ENCODE data around the gene AGBL1.

The AGBL1 gene

DNA sequence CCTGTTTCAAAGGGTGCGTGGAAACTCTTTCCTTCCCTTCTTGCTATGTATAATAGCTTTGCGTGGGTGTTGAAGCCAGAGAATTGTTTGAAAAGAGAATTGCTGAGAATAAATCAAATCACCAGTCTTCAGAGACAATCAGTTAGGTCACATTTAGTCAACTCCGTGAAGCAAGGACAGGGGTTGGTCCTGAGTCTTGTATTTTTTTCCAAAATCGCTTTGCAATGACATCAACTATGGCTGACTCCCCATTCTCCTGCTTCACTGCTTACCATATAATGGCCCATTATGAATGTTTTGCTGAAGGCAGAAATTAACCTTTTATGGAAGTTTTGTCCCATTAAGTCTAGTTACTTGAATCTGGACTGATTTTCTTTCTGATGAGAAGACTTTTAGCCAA is 852.8 kb downstream of the AGBL1 start:
- no peak overlapping the region for H3K4me3 ChIP-seq (ENCODE audit: control insufficient read depth, low read depth, low read length)
- no peak for DNase-seq (ENCODE audit: low read depth)
- TF ChIP-seq CTCF (IDR thresholded peaks at IDR 0.05; ENCODE audit: control insufficient read depth, insufficient read depth, low read depth, low read length, missing control alignments) = no peak

- DNase-seq (ENCODE audit: low read depth) = no peak
- no peak for TF ChIP-seq CTCF (IDR thresholded peaks at IDR 0.05; ENCODE audit: control insufficient read depth, insufficient read depth, low read depth, low read length, missing control alignments)
- no peak overlapping the region for H3K4me3 ChIP-seq (ENCODE audit: control insufficient read depth, low read depth, low read length)
Observed at GRCh38 chr15:86935841-86936240, 856.2 kb downstream of the AGBL1 start.

DNA sequence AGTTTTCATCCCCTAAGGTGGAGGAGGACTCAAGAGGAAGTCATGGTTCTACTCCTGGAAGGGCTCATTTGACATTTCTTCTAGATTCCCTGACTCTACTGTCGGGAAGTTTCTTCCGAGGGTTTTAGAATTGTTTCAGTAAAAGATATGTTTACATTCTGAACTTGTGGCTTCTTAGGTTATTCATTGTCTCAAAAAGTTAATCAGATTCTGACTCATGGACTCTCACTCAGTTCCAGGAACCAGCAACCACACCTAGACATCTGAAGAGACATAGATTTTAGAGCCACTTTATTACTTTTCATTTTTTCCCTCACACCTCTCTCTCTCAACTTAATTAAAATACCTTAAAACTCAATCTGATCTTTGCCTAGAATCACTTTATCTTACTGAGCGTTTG is 862.6 kb downstream of the AGBL1 start:
- no peak overlapping the region for H3K4me3 ChIP-seq (ENCODE audit: control insufficient read depth, low read depth, low read length)
- DNase-seq (ENCODE audit: low read depth) = no peak
- no peak for TF ChIP-seq CTCF (IDR thresholded peaks at IDR 0.05; ENCODE audit: control insufficient read depth, insufficient read depth, low read depth, low read length, missing control alignments)

DNA sequence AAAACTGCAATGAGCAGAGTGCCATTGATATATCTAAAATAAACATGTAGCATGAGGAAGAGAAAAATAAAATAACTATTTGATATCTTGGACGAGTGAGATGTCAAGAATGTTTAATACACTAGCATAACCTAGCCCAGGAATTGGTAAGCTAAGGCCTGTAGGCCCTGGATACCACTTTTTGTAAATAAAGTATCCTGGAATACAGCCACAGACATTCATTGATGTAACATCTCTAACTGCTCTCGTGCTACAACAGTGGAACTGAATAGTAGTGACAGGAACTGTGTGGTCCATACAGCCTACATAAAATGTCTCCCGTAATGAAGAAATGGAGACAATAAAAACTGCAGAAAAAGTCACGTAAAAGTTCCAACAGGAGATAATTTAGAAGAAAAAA is 869.0 kb downstream of the AGBL1 start:
- H3K4me3 ChIP-seq (ENCODE audit: control insufficient read depth, low read depth, low read length) = no peak overlapping the region
- no peak for DNase-seq (ENCODE audit: low read depth)
- no peak for TF ChIP-seq CTCF (IDR thresholded peaks at IDR 0.05; ENCODE audit: control insufficient read depth, insufficient read depth, low read depth, low read length, missing control alignments)

DNA sequence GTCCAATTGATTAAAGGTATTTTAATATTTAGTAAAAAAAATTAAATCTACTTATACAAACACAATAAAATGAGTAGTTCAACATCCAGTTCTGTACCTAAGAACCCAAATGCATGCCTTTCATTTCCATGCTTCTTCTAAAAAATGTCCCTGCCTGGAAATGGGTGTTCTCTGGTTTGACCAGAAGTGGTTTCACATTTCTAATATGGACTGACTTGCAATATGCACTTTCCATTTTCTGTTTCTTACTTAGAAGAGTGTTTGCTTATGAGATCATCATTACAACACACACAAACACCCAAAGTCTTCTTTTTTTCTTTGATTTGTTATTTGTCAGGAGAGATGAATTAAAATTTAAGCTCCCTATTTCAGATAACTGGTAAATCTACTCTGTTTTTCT is 879.6 kb downstream of the AGBL1 start:
- no peak for DNase-seq (ENCODE audit: low read depth)
- TF ChIP-seq CTCF (IDR thresholded peaks at IDR 0.05; ENCODE audit: control insufficient read depth, insufficient read depth, low read depth, low read length, missing control alignments) = no peak
- no peak overlapping the region for H3K4me3 ChIP-seq (ENCODE audit: control insufficient read depth, low read depth, low read length)

DNA sequence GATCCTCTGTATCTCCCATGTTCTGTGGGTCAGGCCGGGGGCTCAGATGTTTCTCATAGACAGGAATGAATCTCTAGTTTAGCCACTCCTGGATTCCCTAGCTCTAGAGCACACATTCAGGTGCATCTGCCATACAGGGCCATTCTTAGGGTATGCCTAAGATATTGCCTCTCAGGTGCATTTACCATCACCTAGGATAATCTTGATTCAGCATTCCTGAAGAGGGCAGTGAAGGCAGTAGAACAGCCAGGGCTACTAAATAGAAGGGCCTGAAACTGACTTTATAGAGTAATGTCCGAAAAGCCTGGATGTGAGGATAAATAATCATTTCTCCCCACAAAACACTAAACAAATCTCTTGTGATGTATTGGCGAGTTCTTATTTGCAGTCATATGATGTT is 882.0 kb downstream of the AGBL1 start:
- no peak for DNase-seq (ENCODE audit: low read depth)
- TF ChIP-seq CTCF (IDR thresholded peaks at IDR 0.05; ENCODE audit: control insufficient read depth, insufficient read depth, low read depth, low read length, missing control alignments) = no peak
- H3K4me3 ChIP-seq (ENCODE audit: control insufficient read depth, low read depth, low read length) = no peak overlapping the region

DNA sequence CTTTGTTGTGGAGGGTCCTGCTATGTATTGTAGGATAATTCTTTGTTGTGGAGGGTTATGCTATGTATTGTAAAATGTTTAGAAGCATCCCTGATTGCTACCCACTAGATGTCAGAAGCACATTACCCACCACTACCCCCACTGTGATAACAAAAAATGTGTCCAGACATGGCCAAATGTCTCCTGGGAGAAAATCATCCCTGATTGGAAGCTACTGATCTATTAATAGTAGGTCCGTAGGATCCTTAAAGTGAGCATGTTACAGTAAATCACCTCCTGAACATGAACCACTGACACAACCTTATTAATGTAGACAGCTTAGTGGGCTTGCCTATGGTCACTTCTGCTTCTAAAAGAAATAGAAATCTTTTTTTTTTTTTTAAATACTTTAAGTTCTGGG is 884.6 kb downstream of the AGBL1 start:
- DNase-seq (ENCODE audit: low read depth) = no peak
- no peak for TF ChIP-seq CTCF (IDR thresholded peaks at IDR 0.05; ENCODE audit: control insufficient read depth, insufficient read depth, low read depth, low read length, missing control alignments)

More for the DNA sequence above, 884.6 kb downstream of the AGBL1 start:
- H3K4me3 ChIP-seq (ENCODE audit: control insufficient read depth, low read depth, low read length) = no peak overlapping the region

Measured in AG09309 (cell line).